Duodenal mucosa (tissue), 2 donors: ENCODE results near the gene RB1.

Source experiments
- H3K27ac ChIP-seq: one replicate; pipeline ENCODE4 v1.7.0; 2013; ENCODE audit warnings: low read depth, low read length
- H3K27me3 ChIP-seq, 2 donors: one replicate each; pipeline ENCODE4 v1.7.0; 2013; ENCODE audit warnings: low read length in 2 of 2, control low read depth in 1 of 2; ENCODE audit not compliant: insufficient read depth in 2 of 2, control insufficient read depth in 1 of 2
- H3K36me3 ChIP-seq, 2 donors: one replicate each; pipeline ENCODE4 v1.7.0; 2013; ENCODE audit warnings: low read length in 2 of 2, control low read depth in 1 of 2; ENCODE audit not compliant: insufficient read depth in 2 of 2, control insufficient read depth in 1 of 2
- H3K4me1 ChIP-seq, 2 donors: one replicate each; pipeline ENCODE4 v1.7.0; 2013; ENCODE audit warnings: low read length in 2 of 2, control low read depth in 1 of 2; ENCODE audit not compliant: insufficient read depth in 2 of 2, control insufficient read depth in 1 of 2
- H3K4me3 ChIP-seq, 2 donors: one replicate each; pipeline ENCODE4 v1.7.0; 2013; ENCODE audit warnings: low read length in 2 of 2, low read depth in 1 of 2
- H3K9ac ChIP-seq, 2 donors: one replicate each; pipeline ENCODE4 v1.7.0; 2013; ENCODE audit warnings: low read length in 2 of 2, low read depth in 1 of 2
- H3K9me3 ChIP-seq, 2 donors: one replicate each; pipeline ENCODE4 v1.7.0; 2013; ENCODE audit warnings: low read length in 2 of 2, control low read depth in 1 of 2; ENCODE audit not compliant: control insufficient read depth in 1 of 2

Gene RB1

DNA sequence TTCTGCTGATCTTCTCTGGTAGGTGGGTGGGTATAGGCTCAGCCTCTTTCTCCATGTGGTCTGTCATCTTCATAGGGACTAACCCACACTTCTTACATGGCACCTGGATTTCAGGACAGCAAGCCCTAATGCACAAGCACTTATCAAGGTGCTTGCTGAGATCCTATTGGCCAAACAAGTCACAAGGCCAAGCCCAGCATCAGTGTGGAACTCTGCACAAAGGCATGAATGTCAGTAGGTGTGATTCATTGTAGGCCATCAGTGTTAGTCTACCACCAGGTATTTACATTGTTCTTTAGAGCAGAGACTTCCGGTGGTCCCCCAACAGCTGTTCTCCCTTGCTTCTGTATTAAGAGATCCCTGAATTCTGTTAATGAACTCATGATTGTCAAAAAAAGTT, 8.3 kb upstream of the RB1 start:
- Histone ChIP-seq H3K27ac (no peak overlapping the region), H3K9ac (no peak overlapping the region), H3K36me3 (no peaks in the 10 kb centered on the region), H3K27me3 (no peaks in the 10 kb centered on the region), H3K9me3 (no peaks in the 10 kb centered on the region), H3K4me3 (no peak overlapping the region), H3K4me1 (peaks cover 18 to 21% of the 10 kb centered on the region in 2 donors)

DNA sequence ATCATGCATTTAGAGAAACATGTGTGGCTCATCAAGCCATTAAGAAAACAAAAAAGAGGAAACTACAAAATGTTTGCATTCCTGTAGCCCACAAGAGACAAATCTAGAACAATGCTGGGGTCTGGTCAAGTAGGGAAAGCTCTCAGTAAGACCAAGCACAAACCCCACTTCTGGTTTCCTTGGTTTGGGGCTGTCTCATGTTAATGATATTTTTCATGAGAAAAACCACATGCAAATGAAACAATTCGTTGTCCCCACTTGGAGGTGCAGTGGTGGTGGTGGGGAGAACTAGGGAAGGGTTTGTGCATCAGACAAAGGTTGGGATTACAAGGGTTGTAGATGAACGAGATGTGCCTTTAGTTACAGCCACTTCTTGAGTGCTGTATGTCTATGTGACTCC, 7.0 kb upstream of the RB1 start:
- peaks cover 17 to 20% of the 10 kb centered on the region in 2 donors for H3K4me1 ChIP-seq
- H3K27me3 ChIP-seq = no peaks in the 10 kb centered on the region
- no peak overlapping the region for H3K4me3 ChIP-seq
- H3K9me3 ChIP-seq = no peaks in the 10 kb centered on the region
- H3K9ac ChIP-seq = no peak overlapping the region
- no peaks in the 10 kb centered on the region for H3K36me3 ChIP-seq
- H3K27ac ChIP-seq = no peak overlapping the region

DNA sequence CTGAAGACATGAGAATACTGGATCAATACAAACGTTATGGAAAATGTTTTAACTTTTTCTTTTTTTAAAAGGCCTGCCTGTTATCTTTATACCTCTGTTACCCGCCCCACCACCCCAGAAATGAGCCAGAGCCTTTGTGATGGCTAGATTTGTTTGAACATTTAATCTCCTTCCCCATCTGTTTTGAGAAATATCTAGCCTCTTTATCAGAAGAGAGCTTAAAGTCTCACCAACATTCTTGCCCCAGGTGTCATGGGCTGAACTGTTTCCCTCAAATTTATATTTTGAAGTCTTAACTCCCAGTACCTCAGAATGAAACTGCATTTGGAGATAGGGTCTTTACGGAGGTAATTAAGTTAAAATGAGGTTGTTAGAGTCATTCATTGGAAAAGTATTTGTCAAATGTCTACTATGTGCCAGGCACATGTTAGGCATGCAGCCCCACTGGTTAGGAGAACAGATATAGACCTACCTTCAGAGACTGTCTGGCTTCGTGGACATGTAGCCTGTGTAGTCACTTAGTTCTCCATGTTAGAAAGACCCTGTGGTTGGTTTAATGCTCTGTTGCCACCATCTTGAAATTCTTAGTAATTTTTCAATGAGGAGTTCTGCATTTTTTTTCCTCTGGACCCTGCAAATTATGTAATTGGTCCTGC, 6.3 kb upstream of the RB1 start:
- H3K9ac ChIP-seq = no peak overlapping the region
- H3K27me3 ChIP-seq = no peaks in the 10 kb centered on the region
- H3K4me1 ChIP-seq = peaks cover 10 to 13% of the 10 kb centered on the region in 2 donors
- H3K36me3 ChIP-seq = no peaks in the 10 kb centered on the region
- H3K27ac ChIP-seq = no peak overlapping the region
- H3K9me3 ChIP-seq = no peaks in the 10 kb centered on the region
- H3K4me3 ChIP-seq = no peak overlapping the region

DNA sequence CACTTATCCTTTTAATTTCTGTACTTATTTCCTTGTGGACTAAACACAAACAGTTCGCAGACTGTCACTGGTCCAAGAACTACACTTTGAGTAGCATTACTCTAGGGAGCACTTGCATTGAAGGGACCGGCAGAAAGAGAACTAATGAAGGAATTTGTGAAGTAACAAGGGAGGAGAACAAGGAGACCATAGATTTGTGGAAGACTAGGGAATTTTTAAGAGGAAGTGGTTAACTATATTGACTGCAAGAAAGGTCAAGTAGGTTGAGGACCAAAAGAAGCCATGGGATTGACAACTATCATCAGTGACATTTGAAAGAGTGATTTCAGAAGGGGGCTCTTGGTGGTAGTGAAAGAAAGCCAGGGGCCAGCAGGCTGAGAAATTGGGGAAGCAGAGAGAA, 4.0 kb upstream of the RB1 start:
- Histone ChIP-seq H3K4me1 (peaks cover 0 to under 1% of the 10 kb centered on the region in 2 donors), H3K36me3 (no peaks in the 10 kb centered on the region), H3K9ac (no peak overlapping the region)

DNA sequence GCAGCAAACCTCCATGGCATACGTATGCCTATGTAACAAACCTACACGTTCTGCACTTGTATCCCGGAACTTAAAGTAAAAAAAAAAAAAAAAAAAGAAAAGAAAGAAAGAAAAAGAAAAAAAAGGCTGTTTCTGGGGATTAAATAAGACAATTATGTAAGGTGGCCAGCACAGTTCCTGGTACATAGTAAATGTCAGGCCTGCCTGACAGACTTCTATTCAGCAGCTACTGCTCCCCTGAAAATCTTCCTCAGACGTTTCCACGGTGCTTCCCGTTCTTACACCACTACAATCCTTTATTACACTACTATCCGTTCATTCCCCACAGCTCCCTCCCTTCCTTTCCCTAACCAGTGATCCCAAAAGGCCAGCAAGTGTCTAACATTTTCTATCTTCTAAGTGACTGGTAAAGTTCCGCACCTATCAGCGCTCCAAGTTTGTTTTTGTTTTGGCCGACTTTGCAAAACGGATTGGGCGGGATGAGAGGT, 636 bp upstream of the RB1 start:
- H3K9me3 ChIP-seq = no peaks in the 10 kb centered on the region
- peaks cover 7 to 14% of the 10 kb centered on the region in 2 donors for H3K4me1 ChIP-seq
- H3K27ac ChIP-seq = peak overlapping the region; percentile 96
- H3K4me3 ChIP-seq = peak overlapping the region; percentile 82 to 85
- H3K36me3 ChIP-seq = no peaks in the 10 kb centered on the region
- H3K9ac ChIP-seq = peak overlapping the region; percentile 93 to 97
- H3K27me3 ChIP-seq = no peaks in the 10 kb centered on the region

More for the DNA sequence above, 4.0 kb upstream of the RB1 start:
- Histone ChIP-seq H3K27ac (no peak overlapping the region), H3K4me3 (no peak overlapping the region), H3K9me3 (no peaks in the 10 kb centered on the region), H3K27me3 (no peaks in the 10 kb centered on the region)

DNA sequence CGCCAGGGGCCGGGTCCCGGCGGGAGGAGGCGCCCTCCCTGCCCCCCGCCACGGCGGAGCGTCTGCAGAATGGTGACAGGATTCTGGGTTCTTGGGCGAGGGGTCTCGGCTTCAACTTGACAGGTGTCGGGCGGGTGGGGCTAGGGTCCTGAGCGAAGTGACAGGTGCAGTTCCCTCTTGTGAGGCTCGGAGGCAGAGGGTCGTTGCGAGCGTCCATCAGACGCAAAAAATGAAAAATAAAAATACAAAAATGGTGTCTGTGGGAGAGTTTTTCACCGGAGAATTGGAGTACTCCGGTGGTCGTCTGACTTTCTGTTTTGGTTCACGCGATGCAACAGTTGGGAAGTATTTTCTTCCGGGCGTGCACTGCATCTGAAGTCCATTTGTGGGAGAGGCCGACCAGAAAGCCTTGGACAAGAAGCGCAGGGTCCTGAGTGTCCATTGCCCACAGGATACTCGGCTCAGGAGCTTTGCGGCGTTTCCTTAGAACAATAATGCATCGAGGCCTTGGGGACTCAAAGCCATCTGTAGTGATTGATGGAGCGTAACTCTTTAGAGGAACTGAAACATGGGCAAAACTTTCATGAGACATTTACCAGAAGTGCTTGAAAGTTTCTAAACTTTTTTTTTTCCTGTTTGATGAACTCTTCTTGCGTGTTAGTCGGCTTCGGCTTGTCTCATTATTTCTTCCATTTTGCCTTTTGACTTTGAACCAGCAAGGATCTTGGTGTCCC, 759 bp downstream of the RB1 start:
- Histone ChIP-seq H3K4me3 (peak overlapping the region; percentile 82 to 85), H3K36me3 (peaks cover 0 to 3% of the 10 kb centered on the region in 2 donors), H3K4me1 (peaks cover 7 to 15% of the 10 kb centered on the region in 2 donors), H3K27ac (peak overlapping the region; percentile 96), H3K27me3 (no peaks in the 10 kb centered on the region), H3K9ac (peak overlapping the region; percentile 78 to 97), H3K9me3 (no peaks in the 10 kb centered on the region)

DNA sequence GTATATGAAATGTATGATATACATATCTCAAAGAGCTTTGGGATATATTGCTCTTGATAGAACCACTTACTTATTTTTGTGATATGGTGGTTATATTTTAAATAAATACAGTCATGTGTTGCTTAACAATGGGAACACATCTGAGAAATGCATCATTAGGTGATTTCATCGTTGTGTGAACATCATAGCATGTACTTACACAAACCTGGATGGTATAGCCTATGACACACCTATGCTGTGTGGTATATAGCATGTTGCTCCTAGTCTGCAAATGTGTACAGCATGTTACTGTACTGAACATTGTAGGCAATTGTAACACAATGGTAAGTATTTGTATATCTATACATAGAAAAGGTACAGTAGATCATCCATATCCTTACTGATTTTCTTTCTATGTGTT, 7.7 kb downstream of the RB1 start:
- Histone ChIP-seq H3K9me3 (no peaks in the 10 kb centered on the region), H3K27ac (no peak overlapping the region), H3K36me3 (peaks cover 0 to 8% of the 10 kb centered on the region in 2 donors), H3K4me1 (peaks cover 0 to 2% of the 10 kb centered on the region in 2 donors), H3K27me3 (no peaks in the 10 kb centered on the region), H3K4me3 (no peak overlapping the region), H3K9ac (no peak overlapping the region)

DNA sequence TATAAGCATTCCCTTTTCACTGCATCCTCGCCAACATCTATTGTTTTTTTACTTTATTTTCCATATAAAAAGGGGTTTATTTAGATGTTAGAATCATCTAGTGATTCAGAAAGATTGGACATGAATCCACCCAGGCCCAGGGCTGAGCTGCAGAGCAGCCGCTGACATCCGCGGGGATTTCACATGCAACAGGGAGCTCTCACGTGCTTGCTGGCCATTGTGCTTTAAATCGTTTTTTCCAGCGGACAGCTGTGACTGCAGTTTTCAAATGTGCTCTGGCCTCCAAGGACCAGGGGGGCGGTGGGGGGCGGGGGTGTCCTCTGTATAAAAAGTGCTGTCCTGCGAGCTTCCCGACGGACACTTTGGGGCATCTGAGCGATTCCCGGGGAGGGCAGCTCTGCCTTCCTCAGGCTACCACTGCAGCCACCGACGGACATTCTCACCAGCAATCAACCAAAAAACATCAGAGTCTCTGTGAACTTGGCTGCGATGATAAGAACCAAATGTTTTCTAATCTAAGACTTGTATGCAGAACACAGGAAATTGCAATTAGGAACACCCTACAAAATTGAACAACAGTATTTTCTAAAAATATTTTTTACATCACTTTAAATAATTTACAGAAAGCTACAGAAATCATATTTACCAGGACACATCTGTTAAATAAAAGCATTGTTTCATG, 12.6 kb downstream of the RB1 start:
- no peak overlapping the region for H3K27ac ChIP-seq
- no peak overlapping the region for H3K9ac ChIP-seq
- H3K27me3 ChIP-seq = no peaks in the 10 kb centered on the region
- no peaks in the 10 kb centered on the region for H3K9me3 ChIP-seq
- H3K36me3 ChIP-seq = peaks cover 4 to 15% of the 10 kb centered on the region in 2 donors
- H3K4me1 ChIP-seq = peaks cover 0 to 7% of the 10 kb centered on the region in 2 donors
- no peak overlapping the region for H3K4me3 ChIP-seq

DNA sequence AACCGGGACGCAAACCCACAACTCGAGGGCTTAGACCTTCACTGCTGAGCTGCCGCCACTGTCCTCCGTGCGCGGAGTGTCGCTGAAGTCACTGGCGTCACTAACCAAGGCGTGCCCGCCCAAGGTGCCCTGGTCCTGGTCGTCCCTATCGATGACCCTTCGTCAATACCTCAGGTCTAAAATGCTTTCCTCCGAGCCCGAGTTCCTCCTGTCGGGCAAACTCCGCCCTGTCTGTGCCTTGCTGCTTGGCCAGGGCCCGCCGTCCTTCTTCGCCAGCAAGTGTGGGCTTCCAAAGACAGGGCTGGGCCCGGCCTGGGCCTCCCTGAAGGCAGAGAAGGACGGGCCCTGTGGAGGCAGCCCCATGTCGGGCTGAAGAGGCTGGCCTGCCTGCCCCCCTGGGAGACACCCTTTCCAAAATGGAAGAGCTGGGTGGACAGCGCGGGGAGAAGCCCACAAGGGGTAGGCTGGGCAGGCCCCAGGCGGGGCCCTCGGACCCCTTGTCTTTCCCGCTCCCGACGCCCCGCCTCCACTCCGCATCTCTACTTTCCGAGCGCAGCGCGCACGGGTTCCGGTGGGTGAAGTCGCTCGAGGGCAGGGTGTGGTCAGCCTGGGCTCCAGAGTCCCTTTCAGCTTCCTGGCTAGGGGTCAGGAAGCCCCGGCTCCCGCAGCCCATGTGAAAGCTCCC, 13.4 kb downstream of the RB1 start:
- Histone ChIP-seq H3K4me3 (no peak overlapping the region), H3K9me3 (peaks cover under 1 to 1% of the 10 kb centered on the region in 2 donors), H3K4me1 (peaks cover 0 to 7% of the 10 kb centered on the region in 2 donors), H3K36me3 (peaks cover 4 to 12% of the 10 kb centered on the region in 2 donors), H3K9ac (no peak overlapping the region), H3K27me3 (no peaks in the 10 kb centered on the region), H3K27ac (no peak overlapping the region)
